IPS-18c (cell line): ENCODE data around the gene LUZP2.

Experiments
- H3K4me3 ChIP-seq: 2 replicates; pipeline ENCODE4 v1.7.0; 2013; ENCODE audit warnings: low read depth, mild to moderate bottlenecking, low read length, moderate library complexity; ENCODE audit not compliant: insufficient read depth
- H3K9me3 ChIP-seq: one replicate; pipeline ENCODE4 v1.6.1; 2013; ENCODE audit warnings: mild to moderate bottlenecking, low read length, moderate library complexity; ENCODE audit not compliant: control insufficient read depth, insufficient read depth

LUZP2 gene

DNA sequence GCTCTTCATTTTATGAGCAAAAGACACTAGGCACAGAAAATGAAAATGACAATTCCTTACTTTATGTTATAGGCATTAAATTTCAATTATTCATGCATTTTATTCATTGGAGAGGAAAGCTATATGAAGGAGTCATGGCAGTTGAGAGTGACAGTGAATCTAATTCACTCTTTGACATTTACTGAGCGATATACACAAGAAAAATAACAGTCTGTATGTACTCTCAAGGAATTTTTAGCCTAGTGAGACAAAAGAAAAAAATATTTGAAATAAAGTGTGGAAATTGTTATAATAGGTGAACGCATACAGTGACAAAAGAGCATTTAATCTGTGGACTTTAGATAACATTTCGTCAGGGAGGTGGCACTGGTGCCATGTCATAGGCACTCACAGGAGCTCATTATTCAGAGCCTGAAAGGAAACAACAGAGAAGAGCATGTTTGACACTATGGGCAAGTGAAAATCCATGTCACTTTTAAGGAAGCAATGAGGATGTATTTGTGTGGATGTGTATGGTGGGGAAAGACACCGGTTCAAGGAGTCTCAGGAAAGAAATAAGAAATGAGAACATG lies 323.1 kb downstream of the LUZP2 start:
- Histone ChIP-seq H3K9me3 (no peaks in the 10 kb centered on the region), H3K4me3 (no peak overlapping the region)

DNA sequence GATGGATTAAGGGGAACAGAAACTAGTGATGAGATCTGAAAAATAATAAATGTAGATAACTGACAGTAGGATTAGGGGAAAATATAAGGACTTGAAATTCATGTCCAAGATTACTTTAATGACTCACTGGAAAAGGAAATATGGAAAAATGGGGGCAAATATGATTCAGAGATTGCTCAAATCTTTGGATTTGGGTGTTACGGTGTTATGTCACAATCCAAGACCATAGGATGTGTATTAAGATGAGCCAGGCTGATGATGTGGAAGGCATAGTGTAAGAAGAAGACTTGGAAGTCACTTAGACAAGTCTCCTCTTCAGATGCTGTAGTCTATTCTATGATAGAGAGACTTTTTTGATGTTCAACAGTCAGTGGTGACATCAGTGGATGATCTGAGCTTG lies 323.7 kb downstream of the LUZP2 start:
- no peak overlapping the region for H3K4me3 ChIP-seq
- no peaks in the 10 kb centered on the region for H3K9me3 ChIP-seq

DNA sequence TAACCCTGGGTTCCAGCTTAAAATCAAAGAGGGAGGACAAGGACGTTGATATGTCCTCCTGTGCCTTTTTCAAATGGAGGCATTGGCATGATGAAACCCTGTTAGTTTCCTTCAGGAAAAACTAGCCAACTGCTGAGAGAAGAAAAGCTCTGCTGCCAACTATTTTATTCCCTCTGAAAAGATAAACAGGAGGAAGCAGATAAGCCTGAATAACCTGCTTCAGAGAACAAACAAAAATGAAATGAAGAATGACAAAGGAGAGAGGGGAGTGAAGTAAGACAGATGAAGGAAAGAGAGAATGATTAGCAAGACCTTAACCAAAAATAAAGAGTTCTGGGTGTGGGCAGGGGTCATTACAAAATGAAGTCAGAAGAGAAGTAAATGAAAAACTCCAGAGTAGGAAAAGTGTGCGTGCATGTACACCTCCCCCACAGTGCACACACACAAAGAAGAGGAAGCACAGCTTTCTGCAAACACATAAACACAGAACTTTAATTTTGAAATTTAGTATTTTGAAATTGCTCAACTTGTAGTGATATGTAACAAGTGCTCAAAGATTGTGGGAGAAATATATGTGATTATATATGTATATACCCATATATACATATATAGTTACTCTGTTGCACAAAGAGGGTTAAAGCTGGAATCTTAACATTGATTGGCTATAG lies 332.2 kb downstream of the LUZP2 start:
- Histone ChIP-seq H3K4me3 (no peak overlapping the region), H3K9me3 (no peaks in the 10 kb centered on the region)

DNA sequence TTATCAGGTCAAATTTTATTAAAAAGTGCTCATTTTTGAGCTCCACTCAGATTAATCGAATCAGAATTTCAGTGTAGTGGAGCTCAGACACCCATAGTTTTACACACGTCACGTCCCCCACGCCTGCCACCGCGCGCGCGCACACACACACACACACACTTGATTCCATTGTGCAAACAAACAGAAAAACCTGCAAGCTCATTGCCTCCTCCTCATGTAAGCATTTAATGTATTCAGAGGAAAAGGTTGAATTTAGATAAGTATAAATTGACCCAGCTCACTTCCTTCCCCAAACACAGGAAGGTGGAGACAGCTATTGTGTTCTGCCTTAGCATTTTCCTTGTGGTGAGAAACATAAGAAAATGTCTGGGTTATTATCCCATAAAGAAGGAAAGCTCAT lies 336.7 kb downstream of the LUZP2 start:
- Histone ChIP-seq H3K4me3 (no peak overlapping the region), H3K9me3 (no peaks in the 10 kb centered on the region)

DNA sequence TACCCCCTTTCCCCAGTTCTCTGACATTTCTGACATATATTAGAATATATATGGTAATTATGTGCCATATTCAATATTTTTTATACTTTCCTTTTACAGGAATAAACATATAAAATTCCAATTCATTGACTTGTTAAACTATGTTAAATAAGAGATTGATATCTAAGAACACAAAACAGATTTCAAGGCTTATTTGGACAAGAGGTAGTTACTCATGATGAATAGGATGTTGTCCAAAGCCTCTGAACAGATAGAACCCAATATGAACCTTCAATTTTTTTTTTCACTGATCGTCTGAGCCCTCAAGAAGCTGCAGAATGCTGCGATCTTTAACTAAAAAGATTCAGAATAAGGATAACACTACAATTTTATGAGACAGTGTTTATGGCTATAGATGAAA lies 340.3 kb downstream of the LUZP2 start:
- Histone ChIP-seq H3K9me3 (no peaks in the 10 kb centered on the region), H3K4me3 (no peak overlapping the region)

DNA sequence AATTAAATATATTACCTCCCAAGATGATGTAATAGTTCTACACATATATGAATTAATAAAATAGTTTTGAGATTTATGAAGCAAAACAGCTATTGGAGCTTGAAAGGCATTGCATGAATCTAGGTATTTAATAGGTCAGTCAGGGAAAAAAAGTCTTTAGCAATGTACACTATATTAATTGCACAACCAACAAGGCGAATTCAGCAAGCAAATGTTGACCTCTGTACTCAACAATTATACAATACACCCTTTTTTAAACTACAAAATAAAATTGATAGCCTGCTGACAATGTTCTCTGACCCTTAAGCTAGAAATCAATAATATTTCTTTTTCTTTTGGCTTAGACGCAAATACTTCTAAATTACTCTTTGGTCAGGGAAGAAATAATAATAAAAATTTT lies 345.5 kb downstream of the LUZP2 start:
- Histone ChIP-seq H3K4me3 (no peak overlapping the region), H3K9me3 (no peaks in the 10 kb centered on the region)

DNA sequence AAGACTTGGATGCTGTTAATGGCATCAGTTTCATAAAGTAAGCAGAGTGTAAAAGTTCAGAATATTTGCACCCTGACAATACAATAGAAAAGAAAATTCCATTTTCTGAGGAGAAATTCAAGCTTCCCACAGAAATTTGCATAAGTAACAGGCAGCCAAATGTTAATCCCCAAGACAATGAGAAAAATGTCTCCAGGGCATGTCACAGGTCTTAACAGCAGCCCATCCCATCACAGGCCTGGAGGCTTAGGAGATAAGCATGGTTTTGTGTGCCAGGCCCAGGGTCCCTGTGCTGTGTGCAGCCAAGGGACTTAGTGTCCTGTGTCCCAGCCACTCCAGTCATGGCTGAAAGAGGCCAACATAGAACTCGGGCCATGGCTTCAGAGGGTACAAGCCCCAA lies 347.6 kb downstream of the LUZP2 start:
- Histone ChIP-seq H3K9me3 (no peaks in the 10 kb centered on the region), H3K4me3 (no peak overlapping the region)

DNA sequence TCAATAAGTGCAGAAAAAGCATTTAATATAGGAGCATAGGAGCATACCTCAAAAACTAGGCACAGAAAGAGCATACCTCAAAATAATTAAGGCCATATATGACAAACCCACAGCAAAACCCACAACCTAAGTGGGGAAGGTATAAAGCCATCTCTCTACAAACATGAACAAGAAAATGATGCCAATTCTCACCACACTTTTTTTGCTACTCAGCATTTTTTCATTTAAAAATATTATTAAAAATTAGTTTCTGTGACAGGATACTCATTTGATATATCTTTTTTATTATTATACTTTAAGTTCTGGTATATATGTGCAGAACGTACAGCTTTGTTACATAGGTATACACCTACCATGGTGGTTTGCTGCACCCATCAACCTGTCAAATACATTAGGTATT lies 352.0 kb downstream of the LUZP2 start:
- Histone ChIP-seq H3K4me3 (no peak overlapping the region), H3K9me3 (no peaks in the 10 kb centered on the region)

DNA sequence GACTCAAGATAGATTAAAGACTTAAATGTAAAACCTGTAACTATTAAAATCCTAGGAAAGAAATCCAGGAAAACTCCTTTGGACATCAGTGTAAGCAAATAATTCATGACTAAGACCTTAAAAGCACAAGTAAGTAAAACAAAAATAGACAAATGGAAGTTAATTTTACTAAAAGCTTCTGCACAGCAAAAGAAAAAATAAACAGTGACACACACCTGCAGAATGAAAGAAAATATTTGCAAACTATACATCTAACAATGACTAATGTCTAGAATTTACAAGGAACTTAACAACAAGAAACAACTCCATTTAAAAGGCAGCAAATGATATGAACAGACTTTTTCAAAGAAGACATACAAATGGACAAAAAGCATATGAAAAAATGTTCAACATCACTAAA lies 359.1 kb downstream of the LUZP2 start:
- H3K9me3 ChIP-seq: peaks cover 5% of the 10 kb centered on the region
- H3K4me3 ChIP-seq: no peak overlapping the region

DNA sequence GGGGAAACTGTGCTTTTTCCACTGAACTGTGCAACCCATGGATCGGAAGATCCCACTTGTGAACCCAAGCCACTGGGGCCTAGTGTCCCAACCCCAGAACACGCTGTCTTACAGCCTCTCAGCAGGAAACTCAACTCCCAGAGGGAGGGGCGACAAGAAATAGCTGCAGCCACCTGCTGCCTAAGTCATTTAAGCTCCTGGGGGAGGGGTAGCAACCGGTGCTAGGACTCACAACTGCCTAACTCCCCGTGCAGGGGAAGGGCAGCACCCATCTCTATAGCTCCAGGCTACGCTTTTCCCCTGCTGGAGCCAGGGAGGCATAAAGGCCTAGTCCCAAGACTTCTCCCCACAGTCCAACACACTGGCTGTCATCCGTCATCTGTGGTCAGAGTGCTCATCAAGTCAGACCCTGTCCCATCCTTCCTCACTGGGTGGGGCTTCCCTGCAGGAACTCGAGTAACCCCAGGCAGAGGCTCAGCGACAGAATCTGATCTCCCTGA lies 363.0 kb downstream of the LUZP2 start:
- Histone ChIP-seq H3K4me3 (no peak overlapping the region), H3K9me3 (peaks cover 7% of the 10 kb centered on the region)

DNA sequence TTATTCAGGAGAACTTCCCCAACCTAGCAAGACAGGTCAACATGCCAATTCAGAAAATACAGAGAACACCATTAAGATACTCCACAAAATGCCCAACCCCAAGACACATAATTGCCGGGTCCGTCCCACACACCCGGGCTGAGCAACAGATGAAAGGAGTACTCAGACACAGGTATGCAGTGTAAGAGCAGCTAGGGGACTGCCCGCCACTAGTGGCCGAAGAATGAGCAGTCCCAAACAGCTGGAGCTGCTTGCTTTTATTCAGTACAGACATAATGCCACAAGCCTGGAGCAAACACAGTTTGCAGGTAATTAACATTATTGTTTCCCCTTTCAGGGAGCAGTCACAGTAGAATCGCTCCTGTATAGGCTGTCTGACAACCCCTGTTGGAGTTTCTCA lies 364.6 kb downstream of the LUZP2 start:
- Histone ChIP-seq H3K4me3 (no peak overlapping the region), H3K9me3 (peaks cover 7% of the 10 kb centered on the region)

DNA sequence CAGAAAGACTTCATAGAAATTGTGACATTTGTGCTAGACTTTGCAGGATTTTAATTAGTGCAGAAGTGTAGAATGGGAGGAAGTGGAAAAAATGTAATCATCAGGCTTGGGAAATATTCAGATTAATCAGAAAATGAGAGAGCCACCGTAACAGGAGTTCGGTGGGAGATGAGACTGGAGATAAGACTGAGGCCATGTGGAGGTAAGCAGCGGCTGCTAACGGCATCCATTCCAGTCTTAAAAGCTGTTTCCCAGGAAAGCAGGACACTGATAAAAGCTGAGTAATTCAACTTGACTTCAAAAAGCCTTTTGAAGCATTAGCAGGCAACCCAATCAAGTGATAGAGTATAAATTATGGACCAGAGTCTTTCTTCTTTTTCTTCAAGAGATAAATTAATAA lies 369.9 kb downstream of the LUZP2 start:
- no peaks in the 10 kb centered on the region for H3K9me3 ChIP-seq

DNA sequence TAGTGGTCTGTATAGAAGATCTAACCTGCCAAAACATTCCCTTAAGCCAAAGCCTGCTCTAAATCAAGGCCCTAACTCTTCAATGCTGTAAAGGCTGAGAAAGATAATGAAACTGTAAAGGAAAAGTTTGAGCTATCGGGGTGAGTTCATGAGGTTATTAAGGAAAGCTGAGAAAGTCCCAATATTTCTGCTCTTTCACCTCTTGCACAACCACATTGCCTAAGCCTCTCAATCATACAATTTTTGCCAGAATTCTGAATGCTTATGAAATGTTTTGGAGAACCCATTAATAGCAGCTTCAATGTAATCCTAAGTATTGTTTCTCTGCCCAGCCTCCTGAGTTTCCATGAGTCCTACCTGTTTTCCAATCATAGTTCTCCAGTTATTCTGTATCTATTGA lies 373.2 kb downstream of the LUZP2 start:
- Histone ChIP-seq H3K4me3 (no peak overlapping the region), H3K9me3 (no peaks in the 10 kb centered on the region)

More for the DNA sequence above, 369.9 kb downstream of the LUZP2 start:
- H3K4me3 ChIP-seq: no peak overlapping the region

DNA sequence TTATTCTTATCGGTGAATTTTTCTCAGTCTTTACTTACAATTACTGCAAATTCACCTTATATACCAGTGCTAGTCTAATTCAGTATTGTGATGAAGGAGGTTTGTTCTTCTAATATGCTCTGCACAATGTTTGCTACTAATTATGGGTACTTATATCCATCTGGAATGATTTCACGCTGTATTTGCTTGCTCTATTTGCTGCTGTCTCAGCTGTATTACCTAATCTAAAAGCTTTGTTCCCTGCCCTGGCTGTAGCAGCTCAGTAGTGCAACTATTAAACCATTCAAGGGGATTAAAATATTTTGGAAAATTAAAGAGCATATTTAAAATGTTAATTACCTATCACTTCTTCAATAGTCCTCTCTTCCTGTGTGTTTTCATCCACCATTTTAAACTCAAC lies 375.3 kb downstream of the LUZP2 start:
- Histone ChIP-seq H3K9me3 (no peaks in the 10 kb centered on the region), H3K4me3 (no peak overlapping the region)

DNA sequence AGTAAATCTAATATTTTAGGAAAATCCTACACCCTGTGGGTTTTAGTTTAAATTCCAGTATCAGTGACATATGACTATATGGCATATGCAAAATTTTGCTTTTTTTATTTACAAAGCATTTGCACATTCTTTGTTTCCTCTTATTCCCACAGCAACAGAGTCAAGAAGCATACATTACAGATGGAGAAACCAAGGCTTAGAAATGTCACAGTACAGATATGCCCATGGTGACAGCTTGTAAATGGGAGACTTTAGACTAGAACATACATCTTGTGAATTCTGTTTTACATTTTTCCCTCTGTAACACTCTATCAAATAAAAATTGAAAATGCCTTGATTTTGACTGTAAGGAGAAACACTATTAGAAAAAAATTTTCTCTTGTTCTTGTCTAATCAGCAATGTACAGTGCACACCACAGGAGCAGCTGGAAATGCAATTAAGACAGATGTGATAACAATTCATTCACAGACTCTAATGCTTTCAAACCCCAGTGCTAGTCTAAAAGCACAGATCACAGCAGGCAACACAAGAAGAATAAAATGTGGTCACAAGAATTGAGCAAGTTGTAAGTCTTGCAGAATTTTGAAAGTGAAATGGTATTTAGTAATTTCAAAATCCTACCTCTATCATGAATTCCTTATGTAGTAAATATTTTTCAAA lies 375.9 kb downstream of the LUZP2 start:
- no peaks in the 10 kb centered on the region for H3K9me3 ChIP-seq

DNA sequence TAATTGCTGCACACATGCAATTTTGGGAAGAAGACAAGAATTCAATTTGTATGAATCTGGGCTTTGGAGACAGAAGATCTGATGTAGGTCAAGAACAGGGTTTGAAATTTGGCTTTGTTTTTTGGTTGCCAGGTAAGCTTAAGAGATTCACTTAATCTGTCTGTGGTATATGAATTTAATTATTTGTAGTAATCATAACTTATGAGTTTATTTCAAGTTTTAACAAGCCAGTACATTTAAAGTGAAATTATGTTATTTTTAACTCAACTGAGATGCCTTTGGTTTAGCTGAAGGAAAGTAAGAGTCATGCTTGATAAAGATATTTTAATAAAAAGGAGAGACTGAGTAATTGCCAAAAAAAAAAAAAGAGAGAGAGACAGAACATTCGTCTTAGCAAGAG lies 384.1 kb downstream of the LUZP2 start:
- H3K4me3 ChIP-seq: no peak overlapping the region
- no peaks in the 10 kb centered on the region for H3K9me3 ChIP-seq

More for the DNA sequence above, 375.9 kb downstream of the LUZP2 start:
- no peak overlapping the region for H3K4me3 ChIP-seq

DNA sequence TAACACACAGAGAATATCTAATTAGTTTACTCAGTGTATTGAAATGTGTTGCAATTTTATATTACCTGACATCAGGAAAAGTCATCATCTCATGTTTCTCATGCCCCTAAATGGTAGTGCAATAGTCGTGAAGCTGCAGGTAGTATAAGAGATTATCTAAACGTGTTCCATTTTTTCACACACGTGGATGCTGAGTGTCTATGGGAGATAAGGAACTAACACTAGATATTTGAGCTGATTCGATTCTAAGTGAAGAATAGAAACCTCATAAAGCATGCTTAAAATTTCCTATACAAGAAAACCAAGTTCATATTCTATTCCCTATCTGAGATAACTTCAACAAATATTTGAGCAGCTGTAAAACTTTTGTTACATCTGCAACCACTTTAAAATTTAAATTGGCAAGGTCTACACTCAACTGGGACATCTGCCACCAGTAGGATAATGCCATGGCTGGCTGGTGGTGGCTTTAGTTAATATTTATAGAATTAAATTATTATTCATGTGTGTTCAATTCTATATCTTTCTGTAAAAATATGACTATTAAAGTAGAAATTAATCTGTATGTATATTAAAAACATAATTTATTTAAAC lies 388.8 kb downstream of the LUZP2 start:
- no peak overlapping the region for H3K4me3 ChIP-seq
- H3K9me3 ChIP-seq: peaks cover 2% of the 10 kb centered on the region
